ENCODE data around the gene ALDH3A2.
"Not testable (repeated sequence)": the region's sequence is repeated elsewhere in the genome, so short reads cannot be mapped to it uniquely, and the experiment has no call there.

Gene ALDH3A2

DNA sequence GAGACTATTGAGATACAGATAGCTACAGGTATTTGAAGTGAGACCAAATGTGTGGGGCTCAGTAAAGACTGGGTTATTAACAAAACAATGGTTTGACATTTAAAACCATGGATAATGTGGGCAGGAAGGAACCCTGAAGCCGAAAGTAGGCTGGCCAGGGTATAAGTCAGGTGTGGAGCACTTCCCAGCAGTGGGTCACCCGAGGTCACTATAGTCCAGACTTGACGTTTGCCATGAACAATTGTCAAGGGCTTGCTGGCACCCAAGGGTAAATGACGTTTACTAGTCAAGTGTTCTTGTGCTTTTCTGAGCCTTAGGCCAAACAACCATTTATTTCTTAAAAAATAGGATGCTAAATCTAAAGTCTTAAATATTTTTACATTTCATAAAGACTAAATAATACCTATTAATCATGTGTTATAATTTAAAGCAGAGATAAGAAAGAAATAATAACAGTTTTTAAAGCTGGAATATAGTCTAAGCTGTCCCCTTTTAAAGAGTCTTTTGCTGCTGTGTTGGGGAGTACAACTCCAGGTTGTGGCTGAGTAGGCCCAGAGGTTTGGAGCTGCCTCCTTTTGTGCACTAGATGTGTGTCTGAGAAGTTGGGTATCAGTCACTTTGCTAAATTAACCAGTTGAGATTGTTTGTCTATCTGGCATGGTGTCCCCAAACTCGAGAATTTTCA is 15.7 kb downstream of the ALDH3A2 start:
- Histone ChIP-seq H2AFZ (ENCODE audit: low read length, unreplicated experiment) (no peak overlapping the region), H3K79me2 (ENCODE audit: control insufficient read depth, insufficient read depth, low read length, unreplicated experiment) (no peaks in the 10 kb centered on the region), H3K27ac (ENCODE audit: low read depth, low read length) (no peak overlapping the region), H3K4me3 (ENCODE audit: low read depth, low read length) (no peak overlapping the region), H3K27me3 (ENCODE audit: insufficient read depth, low read length) (no peaks in the 10 kb centered on the region), H3K36me3 (ENCODE audit: insufficient read depth, low read length) (peaks cover 4% of the 10 kb centered on the region; the same call in 1 of the 2 replicates), H3K4me1 (ENCODE audit: control insufficient read depth, insufficient read depth, low read length, unreplicated experiment) (no peaks in the 10 kb centered on the region)

DNA sequence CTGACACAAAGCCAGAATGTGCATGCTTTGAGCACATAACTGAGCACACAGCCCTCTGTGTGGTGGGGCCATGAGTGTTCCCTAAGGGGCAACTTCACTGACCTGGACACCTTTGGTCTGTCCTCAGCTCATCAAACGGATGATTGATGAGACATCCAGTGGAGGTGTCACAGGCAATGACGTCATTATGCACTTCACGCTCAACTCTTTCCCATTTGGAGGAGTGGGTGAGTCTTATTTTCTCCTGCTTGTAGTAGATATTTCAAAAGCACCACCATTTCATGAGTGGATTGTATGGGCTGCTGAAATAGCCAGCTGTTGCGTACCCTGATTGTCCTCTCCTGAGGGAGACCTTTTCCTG is 16.2 kb downstream of the ALDH3A2 start:
- Histone ChIP-seq H2AFZ (ENCODE audit: low read length, unreplicated experiment) (no peak overlapping the region), H3K4me1 (ENCODE audit: control insufficient read depth, insufficient read depth, low read length, unreplicated experiment) (no peaks in the 10 kb centered on the region), H3K36me3 (ENCODE audit: insufficient read depth, low read length) (peaks cover 4% of the 10 kb centered on the region; the same call in 1 of the 2 replicates), H3K4me3 (ENCODE audit: low read depth, low read length) (no peak overlapping the region), H3K27me3 (ENCODE audit: insufficient read depth, low read length) (no peaks in the 10 kb centered on the region), H3K27ac (ENCODE audit: low read depth, low read length) (no peak overlapping the region), H3K79me2 (ENCODE audit: control insufficient read depth, insufficient read depth, low read length, unreplicated experiment) (no peaks in the 10 kb centered on the region)

DNA sequence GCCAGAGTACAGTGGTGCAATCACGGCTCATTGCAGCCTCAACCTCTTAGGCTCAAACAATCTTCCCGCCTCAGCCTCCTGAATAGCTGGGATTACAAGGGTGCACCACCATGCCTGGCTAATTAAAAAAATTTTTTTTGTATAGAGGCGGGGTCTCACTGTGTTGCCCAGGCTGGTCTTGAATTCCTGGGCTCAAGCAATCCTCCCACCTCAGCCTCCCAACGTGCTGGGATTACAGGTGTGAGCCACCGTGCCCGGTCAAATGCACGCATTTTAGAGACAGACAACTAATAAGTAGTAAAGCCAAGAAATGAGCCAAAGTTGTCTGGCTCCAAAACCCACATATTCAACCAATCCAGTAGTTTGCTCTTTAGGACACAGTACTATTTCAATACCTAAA is 21.1 kb downstream of the ALDH3A2 start:
- not testable (repeated sequence) for H3K4me3 ChIP-seq (ENCODE audit: low read depth, low read length); H3K36me3 ChIP-seq (ENCODE audit: insufficient read depth, low read length); H3K27ac ChIP-seq (ENCODE audit: low read depth, low read length); H3K79me2 ChIP-seq (ENCODE audit: control insufficient read depth, insufficient read depth, low read length, unreplicated experiment); H3K4me1 ChIP-seq (ENCODE audit: control insufficient read depth, insufficient read depth, low read length, unreplicated experiment); H3K27me3 ChIP-seq (ENCODE audit: insufficient read depth, low read length); H2AFZ ChIP-seq (ENCODE audit: low read length, unreplicated experiment)

- H3K27me3 ChIP-seq (ENCODE audit: insufficient read depth, low read length) = no peaks in the 10 kb centered on the region
- peaks cover 3% of the 10 kb centered on the region for H3K4me1 ChIP-seq (ENCODE audit: control insufficient read depth, insufficient read depth, low read length, unreplicated experiment)
- H3K36me3 ChIP-seq (ENCODE audit: insufficient read depth, low read length) = peaks cover 7% of the 10 kb centered on the region; the same call in 1 of the 2 replicates
- H3K27ac ChIP-seq (ENCODE audit: low read depth, low read length) = no peak overlapping the region
- no peak overlapping the region for H2AFZ ChIP-seq (ENCODE audit: low read length, unreplicated experiment)
- H3K79me2 ChIP-seq (ENCODE audit: control insufficient read depth, insufficient read depth, low read length, unreplicated experiment) = no peaks in the 10 kb centered on the region
- no peak overlapping the region for H3K4me3 ChIP-seq (ENCODE audit: low read depth, low read length)
Measured at GRCh38 chr17:19670908-19671307, 22.4 kb downstream of the ALDH3A2 start.

DNA sequence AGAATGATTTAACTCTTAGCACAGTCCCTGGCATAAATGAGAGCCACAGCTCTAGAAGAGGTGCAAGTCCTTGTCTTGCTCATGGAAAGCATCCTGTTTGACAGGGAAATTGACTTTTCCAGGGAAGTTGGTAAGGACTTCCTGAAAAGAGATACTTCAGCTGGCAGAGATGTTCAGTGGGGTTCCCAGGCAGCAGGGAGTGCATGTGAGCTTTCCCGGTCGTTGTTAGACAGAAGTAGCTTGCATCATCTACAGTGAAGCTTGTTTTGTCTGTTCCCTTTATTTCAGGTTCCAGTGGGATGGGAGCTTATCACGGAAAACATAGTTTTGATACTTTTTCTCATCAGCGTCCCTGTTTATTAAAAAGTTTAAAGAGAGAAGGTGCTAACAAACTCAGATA is 22.9 kb downstream of the ALDH3A2 start:
- Histone ChIP-seq H3K4me3 (ENCODE audit: low read depth, low read length) (no peak overlapping the region), H3K36me3 (ENCODE audit: insufficient read depth, low read length) (peaks cover 7% of the 10 kb centered on the region; the same call in 1 of the 2 replicates), H3K27me3 (ENCODE audit: insufficient read depth, low read length) (no peaks in the 10 kb centered on the region), H3K4me1 (ENCODE audit: control insufficient read depth, insufficient read depth, low read length, unreplicated experiment) (peaks cover 3% of the 10 kb centered on the region), H3K27ac (ENCODE audit: low read depth, low read length) (no peak overlapping the region), H2AFZ (ENCODE audit: low read length, unreplicated experiment) (no peak overlapping the region), H3K79me2 (ENCODE audit: control insufficient read depth, insufficient read depth, low read length, unreplicated experiment) (no peaks in the 10 kb centered on the region)

DNA sequence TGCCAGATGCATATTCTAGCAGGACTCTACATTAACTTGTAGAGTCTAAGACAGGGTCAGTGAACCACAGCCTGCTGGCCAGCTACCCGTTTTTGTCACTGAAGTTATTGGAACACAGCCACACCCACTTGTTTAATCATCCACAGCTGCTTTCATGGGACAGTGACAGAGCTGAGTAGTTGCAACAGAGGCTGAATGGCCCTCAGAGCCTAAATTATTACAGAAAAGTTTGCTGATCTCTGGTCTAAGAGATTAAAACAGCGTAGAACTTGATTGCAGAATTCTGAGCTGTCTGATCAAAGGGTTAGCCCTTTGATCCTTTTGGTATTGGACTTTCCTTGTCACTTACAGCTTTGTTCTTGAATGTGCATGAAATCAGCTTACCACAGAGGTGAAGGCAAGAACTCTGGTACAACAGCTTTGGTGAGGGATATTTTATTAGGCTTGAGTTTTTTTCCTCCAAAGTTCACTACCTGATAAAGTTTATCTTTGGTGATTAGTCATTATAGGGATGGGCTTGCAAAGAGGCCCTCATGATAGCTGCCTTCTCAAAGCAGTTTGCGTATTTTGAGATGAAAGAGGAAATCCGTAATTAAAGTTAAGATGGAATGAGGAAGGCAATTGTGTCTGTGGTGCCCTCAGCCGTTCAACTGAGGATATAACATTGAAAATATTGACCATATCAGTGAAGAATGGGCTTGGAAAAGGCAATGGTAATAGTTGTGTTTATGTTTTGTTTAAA is 23.6 kb downstream of the ALDH3A2 start:
- no peak overlapping the region for H2AFZ ChIP-seq (ENCODE audit: low read length, unreplicated experiment)
- H3K4me3 ChIP-seq (ENCODE audit: low read depth, low read length) = no peak overlapping the region
- no peak overlapping the region for H3K27ac ChIP-seq (ENCODE audit: low read depth, low read length)
- peaks cover 7% of the 10 kb centered on the region; the same call in 1 of the 2 replicates for H3K36me3 ChIP-seq (ENCODE audit: insufficient read depth, low read length)
- H3K79me2 ChIP-seq (ENCODE audit: control insufficient read depth, insufficient read depth, low read length, unreplicated experiment) = no peaks in the 10 kb centered on the region
- H3K4me1 ChIP-seq (ENCODE audit: control insufficient read depth, insufficient read depth, low read length, unreplicated experiment) = peaks cover 3% of the 10 kb centered on the region
- no peaks in the 10 kb centered on the region for H3K27me3 ChIP-seq (ENCODE audit: insufficient read depth, low read length)

- Histone ChIP-seq H3K4me3 (ENCODE audit: low read depth, low read length) (no peak overlapping the region), H2AFZ (ENCODE audit: low read length, unreplicated experiment) (no peak overlapping the region), H3K4me1 (ENCODE audit: control insufficient read depth, insufficient read depth, low read length, unreplicated experiment) (peaks cover 3% of the 10 kb centered on the region), H3K27ac (ENCODE audit: low read depth, low read length) (no peak overlapping the region), H3K36me3 (ENCODE audit: insufficient read depth, low read length) (peaks cover 7% of the 10 kb centered on the region; the same call in 1 of the 2 replicates), H3K27me3 (ENCODE audit: insufficient read depth, low read length) (no peaks in the 10 kb centered on the region), H3K79me2 (ENCODE audit: control insufficient read depth, insufficient read depth, low read length, unreplicated experiment) (no peaks in the 10 kb centered on the region)
Measured at GRCh38 chr17:19673623-19674022, 25.1 kb downstream of the ALDH3A2 start.

DNA sequence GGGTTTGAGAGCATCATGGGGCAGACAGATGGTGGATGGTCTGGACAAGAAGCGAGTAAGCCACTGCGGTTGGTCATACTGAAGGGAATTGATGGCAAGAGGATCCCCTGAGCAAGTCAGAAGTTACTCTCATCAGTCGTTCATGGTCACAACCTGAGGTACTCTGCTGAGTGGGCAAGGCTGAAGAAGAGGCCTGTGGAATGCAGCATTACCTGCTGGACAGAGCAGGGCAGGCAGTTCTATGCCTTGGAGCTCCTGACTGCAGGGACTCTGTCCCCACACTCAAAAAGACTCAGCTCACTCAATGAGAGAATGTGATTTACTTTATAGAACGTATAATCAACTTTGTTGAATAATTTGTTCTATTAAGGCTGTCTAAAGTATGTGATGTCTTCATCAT is 28.3 kb downstream of the ALDH3A2 start:
- Histone ChIP-seq H3K4me1 (ENCODE audit: control insufficient read depth, insufficient read depth, low read length, unreplicated experiment) (peaks cover 3% of the 10 kb centered on the region), H3K4me3 (ENCODE audit: low read depth, low read length) (no peak overlapping the region), H2AFZ (ENCODE audit: low read length, unreplicated experiment) (no peak overlapping the region), H3K27me3 (ENCODE audit: insufficient read depth, low read length) (no peaks in the 10 kb centered on the region), H3K79me2 (ENCODE audit: control insufficient read depth, insufficient read depth, low read length, unreplicated experiment) (no peaks in the 10 kb centered on the region), H3K27ac (ENCODE audit: low read depth, low read length) (no peak overlapping the region), H3K36me3 (ENCODE audit: insufficient read depth, low read length) (peaks cover 4% of the 10 kb centered on the region; the same call in 1 of the 2 replicates)

DNA sequence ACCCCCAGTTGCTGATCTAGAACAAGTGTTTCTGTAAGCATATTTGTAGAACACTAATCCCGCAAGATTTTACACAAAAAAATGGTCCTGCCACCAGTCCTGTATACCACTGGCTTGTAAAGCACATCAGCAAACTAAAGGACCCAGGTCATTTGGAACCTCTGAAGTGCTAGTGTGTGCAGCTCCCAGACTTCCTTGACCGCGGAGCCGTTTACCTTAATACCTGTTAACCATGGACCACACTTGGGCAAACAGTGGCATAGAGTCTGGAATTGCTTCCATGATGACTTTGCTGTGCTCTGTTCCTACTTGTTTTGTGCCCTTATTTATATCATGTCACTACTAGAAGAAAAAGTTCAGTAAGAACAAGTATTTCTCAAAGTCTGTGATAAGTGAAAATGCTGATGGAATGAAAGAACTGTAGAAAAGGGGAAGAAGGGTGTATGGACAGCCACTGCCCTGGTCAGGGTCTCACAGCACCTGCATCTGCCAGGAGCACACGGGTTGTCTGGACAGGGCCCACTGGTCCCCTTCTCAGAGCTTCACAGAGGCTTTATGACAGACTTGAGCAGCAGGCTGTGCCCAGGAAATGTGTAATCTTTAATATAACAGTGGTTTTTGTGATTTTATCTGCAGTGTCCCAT is 29.3 kb downstream of the ALDH3A2 start:
- H3K79me2 ChIP-seq (ENCODE audit: control insufficient read depth, insufficient read depth, low read length, unreplicated experiment) = no peaks in the 10 kb centered on the region
- H3K27me3 ChIP-seq (ENCODE audit: insufficient read depth, low read length) = no peaks in the 10 kb centered on the region
- H2AFZ ChIP-seq (ENCODE audit: low read length, unreplicated experiment) = no peak overlapping the region
- no peak overlapping the region for H3K4me3 ChIP-seq (ENCODE audit: low read depth, low read length)
- H3K4me1 ChIP-seq (ENCODE audit: control insufficient read depth, insufficient read depth, low read length, unreplicated experiment) = no peaks in the 10 kb centered on the region
- H3K27ac ChIP-seq (ENCODE audit: low read depth, low read length) = no peak overlapping the region
- no peaks in the 10 kb centered on the region for H3K36me3 ChIP-seq (ENCODE audit: insufficient read depth, low read length)

DNA sequence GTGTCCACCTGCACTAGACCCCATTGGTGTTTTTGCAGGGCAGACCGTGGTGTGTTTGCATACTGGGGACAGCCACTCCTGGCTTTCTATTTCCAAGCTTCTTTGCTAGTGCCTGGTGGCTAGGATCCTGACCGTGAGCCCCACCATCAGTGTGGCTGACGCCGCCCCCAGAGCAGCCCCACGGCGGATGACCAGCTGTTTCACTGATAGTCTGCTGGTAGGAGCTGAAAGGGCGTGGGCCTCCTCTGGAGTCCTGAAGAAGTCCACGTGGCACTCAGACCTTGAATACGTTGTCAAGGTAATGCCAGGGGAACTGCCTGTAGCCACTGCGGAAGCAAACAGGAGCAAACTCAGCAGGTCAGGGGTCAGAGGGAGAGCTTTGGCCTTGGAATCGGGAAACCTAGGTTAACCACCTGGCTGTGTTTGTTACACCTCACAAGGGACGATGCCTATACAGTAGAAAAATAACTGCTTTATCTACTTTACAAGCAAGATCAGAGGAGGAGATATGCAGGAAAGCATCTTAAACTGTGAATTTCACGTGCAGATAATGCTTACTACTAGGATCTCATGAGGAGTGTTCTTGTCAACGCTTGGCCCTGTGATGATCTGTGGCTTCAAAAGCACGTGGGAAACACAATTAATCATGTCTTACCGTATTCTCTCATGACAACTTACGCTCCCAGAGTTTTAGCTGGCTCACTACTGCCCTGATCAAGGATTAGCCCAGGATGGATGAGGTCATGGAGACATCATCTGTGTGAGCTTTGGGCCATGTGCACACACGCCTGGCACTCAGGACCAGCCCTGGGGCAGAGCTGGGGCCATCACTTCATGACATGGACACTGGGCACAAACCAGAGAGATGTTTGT is 30.3 kb downstream of the ALDH3A2 start:
- Histone ChIP-seq H3K4me1 (ENCODE audit: control insufficient read depth, insufficient read depth, low read length, unreplicated experiment) (no peaks in the 10 kb centered on the region), H3K4me3 (ENCODE audit: low read depth, low read length) (no peak overlapping the region), H3K36me3 (ENCODE audit: insufficient read depth, low read length) (no peaks in the 10 kb centered on the region), H3K27ac (ENCODE audit: low read depth, low read length) (no peak overlapping the region), H3K27me3 (ENCODE audit: insufficient read depth, low read length) (no peaks in the 10 kb centered on the region), H2AFZ (ENCODE audit: low read length, unreplicated experiment) (no peak overlapping the region), H3K79me2 (ENCODE audit: control insufficient read depth, insufficient read depth, low read length, unreplicated experiment) (no peaks in the 10 kb centered on the region)
